SK-N-SH (cell line): Measurements from ENCODE around the gene DPP10. TPM values are rescaled to one million over a fixed set of nuclear protein-coding genes. Genes with fewer than 3 reads are reported as not detected.

Experiments used
- CTCF ChIA-PET: fragments of 300-600, 350-600 bp; formaldehyde crosslinking; extraction: SDS; loops from one replicate; lab custom pipeline; 2021; lab: Yijun Ruan, JAX
- POLR2A ChIA-PET: fragments of 350-600 bp; sonication (Branson Sonifier 250); formaldehyde crosslinking; extraction: SDS; loops from one replicate; lab custom pipeline; 2020; ENCODE audit warnings: antibody characterized with exemption, inconsistent platforms; lab: Yijun Ruan, JAX
- DNase-seq: peaks from one replicate; pipeline ENCODE4 v3.0.0; 2012
- H2AFZ ChIP-seq: fragments of 200-600 bp; sonication (generic); 2 replicates; pipeline ENCODE4 v1.8.1; 2016; ENCODE audit warnings: antibody characterized with exemption, mild to moderate bottlenecking, low read depth
- H3F3A ChIP-seq: fragments of 200-600 bp; sonication (generic); replicated peaks from 2 replicates; pipeline ENCODE3; 2016; ENCODE audit warnings: antibody characterized with exemption, mild to moderate bottlenecking; ENCODE audit not compliant: insufficient read depth
- H3K27ac ChIP-seq, 2 experiments: fragments of 200-500 bp in 1 of 2; fragments of 200-600 bp in 1 of 2; sonication (Bioruptor generic) in 1 of 2; sonication (generic), shearing (Covaris generic) in 1 of 2; 2 replicates each; pipeline versions ENCODE4 v1.5.1 to v1.6.1; 2014 to 2016; ENCODE audit warnings: low read depth in 2 of 2, inconsistent platforms in 1 of 2, low read length in 1 of 2, mild to moderate bottlenecking in 1 of 2, mixed read lengths in 1 of 2
- H3K27me3 ChIP-seq: fragments of 200-600 bp; sonication (generic), shearing (Covaris generic); 2 replicates; pipeline ENCODE4 v1.6.1; 2016; ENCODE audit warnings: mixed run types; ENCODE audit not compliant: insufficient read depth
- H3K36me3 ChIP-seq, 2 experiments: fragments of 200-500 bp in 1 of 2; fragments of 200-600 bp in 1 of 2; sonication (Bioruptor generic) in 1 of 2; sonication (generic) in 1 of 2; replicated peaks in 1 of 2; 2 replicates each; pipeline versions ENCODE3 to v1.5.1; 2014 to 2016; ENCODE audit warnings: low read length in 1 of 2, mild to moderate bottlenecking in 1 of 2; ENCODE audit not compliant: insufficient read depth in 2 of 2, control insufficient read depth in 1 of 2
- H3K4me1 ChIP-seq, 2 experiments: fragments of 200-500 bp in 1 of 2; fragments of 200-600 bp in 1 of 2; sonication (Bioruptor generic) in 1 of 2; sonication (generic), shearing (Covaris generic) in 1 of 2; 2 replicates each; pipeline versions ENCODE4 v1.5.1 to v1.6.1; 2014 to 2016; ENCODE audit warnings: low read depth in 1 of 2, low read length in 1 of 2, mixed run types in 1 of 2; ENCODE audit not compliant: insufficient read depth in 2 of 2, control insufficient read depth in 1 of 2
- H3K4me2 ChIP-seq: fragments of 200-600 bp; sonication (generic), shearing (Covaris generic); 2 replicates; pipeline ENCODE4 v1.6.1; 2017; ENCODE audit warnings: mixed run types
- H3K4me3 ChIP-seq, 2 experiments: fragments of 200-500 bp in 1 of 2; fragments of 200-600 bp in 1 of 2; sonication (Bioruptor generic) in 1 of 2; sonication (generic), shearing (Covaris generic) in 1 of 2; 2 replicates each; pipeline versions ENCODE4 v1.5.1 to v1.8.1; 2014 to 2016; ENCODE audit warnings: low read depth in 2 of 2, inconsistent platforms in 1 of 2, low read length in 1 of 2, mild to moderate bottlenecking in 1 of 2, mixed read lengths in 1 of 2, moderate library complexity in 1 of 2
- H3K79me2 ChIP-seq: fragments of 200-600 bp; sonication (generic); 2 replicates; pipeline ENCODE4 v1.8.1; 2017; ENCODE audit warnings: mild to moderate bottlenecking; ENCODE audit not compliant: insufficient read depth
- H3K9ac ChIP-seq: fragments of 200-600 bp; sonication (generic); 2 replicates; pipeline ENCODE4 v1.6.1; 2017; ENCODE audit warnings: mixed run types
- H3K9me2 ChIP-seq: fragments of 200-600 bp; sonication (generic); 2 replicates; pipeline ENCODE4 v1.6.1; 2017; ENCODE audit warnings: mixed run types
- H3K9me3 ChIP-seq: fragments of 200-600 bp; sonication (generic); 2 replicates; pipeline ENCODE4 v1.6.1; 2017; ENCODE audit warnings: mixed run types, mild to moderate bottlenecking, moderate library complexity
- H4K20me1 ChIP-seq: fragments of 200-600 bp; sonication (generic); 2 replicates; pipeline ENCODE4 v1.6.1; 2017; ENCODE audit warnings: mild to moderate bottlenecking, mixed run types; ENCODE audit not compliant: insufficient read depth
- CTCF ChIP-seq: fragments of 200-600 bp; sonication (generic); IDR thresholded peaks from 2 replicates; pipeline ENCODE4 v1.6.1; 2017; ENCODE audit warnings: antibody characterized with exemption, mild to moderate bottlenecking, moderate library complexity
- FOXJ3 ChIP-seq: sonication (generic); formaldehyde crosslinking; IDR thresholded peaks from 2 replicates; pipeline ENCODE4 v1.5.1; 2020; ENCODE audit warnings: mild to moderate bottlenecking, missing genetic modification reagents
- FOXM1 ChIP-seq: IDR thresholded peaks from 2 replicates; pipeline ENCODE4 v1.4.0; 2012; ENCODE audit warnings: low read depth, mild to moderate bottlenecking
- RAD21 ChIP-seq: IDR thresholded peaks from 2 replicates; pipeline ENCODE4 v1.6.1; 2012; ENCODE audit warnings: mild to moderate bottlenecking, low read length
- RCOR1 ChIP-seq: fragments of 150-350 bp; IDR thresholded peaks from 2 replicates; pipeline ENCODE4 v1.6.1; 2017; ENCODE audit warnings: antibody characterized with exemption, low read length
- REST ChIP-seq: IDR thresholded peaks from 2 replicates; pipeline ENCODE4 v1.6.1; 2012; ENCODE audit warnings: mild to moderate bottlenecking, low read depth, low read length, moderate library complexity
- TCF12 ChIP-seq: IDR thresholded peaks from 2 replicates; pipeline ENCODE4 v1.4.0; 2012
- TEAD4 ChIP-seq: IDR thresholded peaks from 2 replicates; pipeline ENCODE4 v1.4.0; 2012; ENCODE audit warnings: mild to moderate bottlenecking, borderline replicate concordance; ENCODE audit not compliant: insufficient read depth
- ZBTB33 ChIP-seq: IDR thresholded peaks from 2 replicates; pipeline ENCODE4 v1.4.0; 2012; ENCODE audit warnings: low read depth, borderline replicate concordance
- WGBS: methylation state at CpG from one replicate; pipeline ENCODE4 v1.1.6; 2017; ENCODE audit warnings: low lambda C conversion rate; 5-methylcytosine and 5-hydroxymethylcytosine counted together
- polyA plus RNA-seq, 3 experiments: library from polyadenylated mRNA; depleted of rRNA; stranded (reverse); fragments of >200 nt; gene quantifications; 2 replicates each; pipeline ENCODE4 v1.2.3, GENCODE V29; 2012
- TF ChIP-seq, protein P1 (sequence below): IDR thresholded peaks from 2 replicates; pipeline ENCODE4 v1.4.0; 2012; ENCODE audit warnings: low read depth
- TF ChIP-seq, protein P2 (sequence below): IDR thresholded peaks from 2 replicates; pipeline ENCODE4 v1.4.0; 2012; ENCODE audit warnings: low read depth, borderline replicate concordance

Gene DPP10
- polyA plus RNA-seq, 1 of the 3 experiments (the other 2 are of a cell fraction): not detected

- H3K9me3 ChIP-seq: no peaks in the 10 kb centered on the region
- H3K9ac ChIP-seq: no peak overlapping the region
- H3F3A ChIP-seq: no peaks in the 10 kb centered on the region
- DNase-seq: no peak
- H3K4me2 ChIP-seq: no peak overlapping the region
- H3K36me3 ChIP-seq: no peaks in the 10 kb centered on the region
- H3K27ac ChIP-seq: no peak overlapping the region
- no peaks in the 10 kb centered on the region for H3K9me2 ChIP-seq
- no peak overlapping the region for H3K4me3 ChIP-seq
- ChIA-PET POLR2A (no interaction called here), CTCF (no interaction called here)
- no peaks in the 10 kb centered on the region for H3K27me3 ChIP-seq
- no peaks in the 10 kb centered on the region for H3K4me1 ChIP-seq
- TF ChIP-seq CTCF (no peak), REST (no peak), TEAD4 (no peak), TCF12 (no peak), ZBTB33 (no peak), FOXM1 (no peak), RCOR1 (no peak), RAD21 (no peak), FOXJ3 (CRISPR knock-in tag) (no peak)
- TF ChIP-seq, protein P1, sequence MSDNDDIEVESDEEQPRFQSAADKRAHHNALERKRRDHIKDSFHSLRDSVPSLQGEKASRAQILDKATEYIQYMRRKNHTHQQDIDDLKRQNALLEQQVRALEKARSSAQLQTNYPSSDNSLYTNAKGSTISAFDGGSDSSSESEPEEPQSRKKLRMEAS: no peak
- TF ChIP-seq, protein P2, sequence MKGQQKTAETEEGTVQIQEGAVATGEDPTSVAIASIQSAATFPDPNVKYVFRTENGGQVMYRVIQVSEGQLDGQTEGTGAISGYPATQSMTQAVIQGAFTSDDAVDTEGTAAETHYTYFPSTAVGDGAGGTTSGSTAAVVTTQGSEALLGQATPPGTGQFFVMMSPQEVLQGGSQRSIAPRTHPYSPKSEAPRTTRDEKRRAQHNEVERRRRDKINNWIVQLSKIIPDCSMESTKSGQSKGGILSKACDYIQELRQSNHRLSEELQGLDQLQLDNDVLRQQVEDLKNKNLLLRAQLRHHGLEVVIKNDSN: no peak
- H2AFZ ChIP-seq: no peak overlapping the region
- no peaks in the 10 kb centered on the region for H4K20me1 ChIP-seq
- WGBS: 24% methylated on average over 3 of the region's 3 CpGs
- no peaks in the 10 kb centered on the region for H3K79me2 ChIP-seq
Measured at GRCh38 chr2:114472246-114472645, 29.8 kb downstream of the DPP10 start.
